Measurements from ENCODE around the gene PACS2. TPM values are rescaled to one million over a fixed set of nuclear protein-coding genes. Genes with fewer than 3 reads are reported as not detected.

Gene PACS2
- total and polyA plus RNA-seq, 2 experiments from 2014 or later, result 41.1 to 54.5 TPM

- no peak for DNase-seq (ENCODE audit: low spot score)
- no peak for TF ChIP-seq EZH2phosphoT487 (IDR thresholded peaks at IDR 0.05; ENCODE audit: low read depth, severe bottlenecking, unreplicated experiment)
- TF ChIP-seq EZH2 (IDR thresholded peaks at IDR 0.05; ENCODE audit: borderline replicate concordance), result no peak
- no peak for TF ChIP-seq CTCF (IDR thresholded peaks at IDR 0.05; ENCODE audit: poor library complexity)
Observed at GRCh38 chr14:105416671-105417070, 102.1 kb downstream of the PACS2 start.

GRCh38 chr14:105417690-105418121 is 103.2 kb downstream of the PACS2 start:
- TF ChIP-seq CTCF (IDR thresholded peaks at IDR 0.05; ENCODE audit: poor library complexity), result no peak
- no peak for TF ChIP-seq EZH2phosphoT487 (IDR thresholded peaks at IDR 0.05; ENCODE audit: low read depth, severe bottlenecking, unreplicated experiment)
- TF ChIP-seq EZH2 (IDR thresholded peaks at IDR 0.05; ENCODE audit: borderline replicate concordance), result no peak
- Histone ChIP-seq H3K27me3 (no peaks in the 10 kb centered on the region), H3K36me3 (replicated peaks; ENCODE audit: insufficient read depth, low read depth) (no peaks in the 10 kb centered on the region), H3K9me3 (ENCODE audit: low read depth) (no peaks in the 10 kb centered on the region), H3K79me2 (peaks cover 32% of the 10 kb centered on the region), H3K4me3 (no peak overlapping the region), H2AFZ (no peak overlapping the region), H3K4me1 (ENCODE audit: insufficient read depth) (peaks cover 18% of the 10 kb centered on the region), H4K20me1 (ENCODE audit: insufficient read depth, poor library complexity, severe bottlenecking) (peaks cover 14% of the 10 kb centered on the region), H3K4me2 (peak overlapping the region; percentile 98), H3K9me2 (replicated peaks; ENCODE audit: insufficient read depth) (no peaks in the 10 kb centered on the region), H3K27ac (peak overlapping the region; percentile 58)
- 67% methylated on average over 3 of the region's 3 CpGs for WGBS (ENCODE audit: low lambda C conversion rate, missing lambda C conversion rate)
- no peak for DNase-seq (ENCODE audit: low spot score)

More at GRCh38 chr14:105416671-105417070, 102.1 kb downstream of the PACS2 start:
- Histone ChIP-seq H3K27me3 (peaks cover 2% of the 10 kb centered on the region), H3K9me2 (replicated peaks; ENCODE audit: insufficient read depth) (no peaks in the 10 kb centered on the region), H3K9me3 (ENCODE audit: low read depth) (no peaks in the 10 kb centered on the region), H3K4me2 (no peak overlapping the region), H3K4me3 (no peak overlapping the region), H4K20me1 (ENCODE audit: insufficient read depth, poor library complexity, severe bottlenecking) (peaks cover 6% of the 10 kb centered on the region), H3K4me1 (ENCODE audit: insufficient read depth) (peaks cover 20% of the 10 kb centered on the region), H3K79me2 (peaks cover 22% of the 10 kb centered on the region), H3K27ac (no peak overlapping the region), H3K36me3 (replicated peaks; ENCODE audit: insufficient read depth, low read depth) (no peaks in the 10 kb centered on the region), H2AFZ (no peak overlapping the region)
- 96% methylated on average over 11 of the region's 11 CpGs for WGBS (ENCODE audit: low lambda C conversion rate, missing lambda C conversion rate)

GRCh38 chr14:105418269-105419194 is 104.0 kb downstream of the PACS2 start:
- peak overlapping the region; percentile 97 for H2AFZ ChIP-seq
- 86% methylated on average over 18 of the region's 19 CpGs for WGBS (ENCODE audit: low lambda C conversion rate, missing lambda C conversion rate)
- peaks cover 18% of the 10 kb centered on the region for H4K20me1 ChIP-seq (ENCODE audit: insufficient read depth, poor library complexity, severe bottlenecking)
- peak overlapping the region; percentile 69 for H3K27ac ChIP-seq
- H3K4me1 ChIP-seq (ENCODE audit: insufficient read depth), result peaks cover 18% of the 10 kb centered on the region
- no peaks in the 10 kb centered on the region for H3K9me2 ChIP-seq (replicated peaks; ENCODE audit: insufficient read depth)
- TF ChIP-seq CTCF (IDR thresholded peaks at IDR 0.05; ENCODE audit: poor library complexity), result no peak
- TF ChIP-seq EZH2phosphoT487 (IDR thresholded peaks at IDR 0.05; ENCODE audit: low read depth, severe bottlenecking, unreplicated experiment), result no peak
- TF ChIP-seq EZH2 (IDR thresholded peaks at IDR 0.05; ENCODE audit: borderline replicate concordance), result no peak
- H3K9me3 ChIP-seq (ENCODE audit: low read depth), result no peaks in the 10 kb centered on the region
- no peaks in the 10 kb centered on the region for H3K36me3 ChIP-seq (replicated peaks; ENCODE audit: insufficient read depth, low read depth)
- H3K79me2 ChIP-seq, result peaks cover 40% of the 10 kb centered on the region
- no peaks in the 10 kb centered on the region for H3K27me3 ChIP-seq
- H3K4me2 ChIP-seq, result peak overlapping the region; percentile 98
- DNase-seq (ENCODE audit: low spot score), result no peak
- H3K4me3 ChIP-seq, result peak overlapping the region; percentile 82
